Esophagus muscularis mucosa (tissue), 4 donors: ENCODE measurements around the gene ULK4.

Source experiments
- CTCF ChIP-seq, 3 experiments: fragments of 200-600 bp in 2 of 3; fragments of 450-650 bp in 1 of 3; sonication (generic) in 2 of 3; IDR thresholded peaks; one replicate each; pipeline ENCODE4 v1.5.1; 2017 to 2019; ENCODE audit warnings: antibody characterized with exemption in 3 of 3, mild to moderate bottlenecking in 2 of 3, moderate library complexity in 1 of 3
- EP300 ChIP-seq: sonication (generic); formaldehyde crosslinking; IDR thresholded peaks from one replicate; pipeline ENCODE4 v1.6.1; 2017; ENCODE audit warnings: antibody characterized with exemption
- POLR2A ChIP-seq: fragments of 450-650 bp; IDR thresholded peaks from one replicate; pipeline ENCODE4 v1.6.1; 2017; ENCODE audit warnings: antibody characterized with exemption, moderate library complexity, mild to moderate bottlenecking, low read depth
- POLR2AphosphoS5 ChIP-seq, 2 donors: sonication (generic); formaldehyde crosslinking; IDR thresholded peaks; one replicate each; pipeline ENCODE4 v1.6.1; 2017; ENCODE audit warnings: antibody characterized with exemption in 2 of 2

- TF ChIP-seq CTCF (IDR thresholded peaks at IDR 0.05): peak in 1 of 3 experiments; percentile 24
- no peak for TF ChIP-seq EP300
- no peak for TF ChIP-seq POLR2A
- no peak for TF ChIP-seq POLR2AphosphoS5 (IDR thresholded peaks at IDR 0.05)
Observed at GRCh38 chr3:41450416-41451231, 511.3 kb downstream of the ULK4 start.
